Activated T-cell treated with anti-CD3 and anti-CD28 coated beads for 4 hours (primary cell): ENCODE results near the gene DDX1.
A peak's percentile ranks its signal among the peaks of the same experiment; 100 is the strongest.

Experiments used
- DNase-seq: peaks from one replicate; pipeline ENCODE4 v3.0.0-alpha.2; 2020

Gene DDX1

GRCh38 chr2:15633043-15633970 lies 41.6 kb downstream of the DDX1 start:
- DNase-seq, result no peak

- no peak for DNase-seq
Observed at GRCh38 chr2:15633971-15634346, 42.3 kb downstream of the DDX1 start.

- DNase-seq, result no peak
Observed at GRCh38 chr2:15634846-15635490, 43.3 kb downstream of the DDX1 start.

GRCh38 chr2:15636972-15637785 lies 45.5 kb downstream of the DDX1 start:
- peak; percentile 38 for DNase-seq

- DNase-seq, result no peak
Observed at GRCh38 chr2:15638720-15639119, 47.1 kb downstream of the DDX1 start.

GRCh38 chr2:15639323-15640251 lies 47.9 kb downstream of the DDX1 start:
- no peak for DNase-seq

GRCh38 chr2:15640261-15640711 lies 48.6 kb downstream of the DDX1 start:
- no peak for DNase-seq

- DNase-seq, result no peak
Observed at GRCh38 chr2:15640784-15641183, 49.1 kb downstream of the DDX1 start.

GRCh38 chr2:15641530-15641982 lies 49.9 kb downstream of the DDX1 start:
- DNase-seq, result no peak

GRCh38 chr2:15642011-15642814 lies 50.5 kb downstream of the DDX1 start:
- DNase-seq, result no peak

GRCh38 chr2:15642815-15643500 lies 51.3 kb downstream of the DDX1 start:
- no peak for DNase-seq

GRCh38 chr2:15643791-15644585 lies 52.3 kb downstream of the DDX1 start:
- no peak for DNase-seq

GRCh38 chr2:15645300-15645699 lies 53.6 kb downstream of the DDX1 start:
- DNase-seq, result no peak

GRCh38 chr2:15645720-15646385 lies 54.2 kb downstream of the DDX1 start:
- DNase-seq, result no peak

- no peak for DNase-seq
Observed at GRCh38 chr2:15646661-15647060, 55.0 kb downstream of the DDX1 start.

GRCh38 chr2:15647622-15648590 lies 56.2 kb downstream of the DDX1 start:
- no peak for DNase-seq

- no peak for DNase-seq
Observed at GRCh38 chr2:15648593-15649525, 57.2 kb downstream of the DDX1 start.
